ENCODE results near the gene ANKUB1.

DNA sequence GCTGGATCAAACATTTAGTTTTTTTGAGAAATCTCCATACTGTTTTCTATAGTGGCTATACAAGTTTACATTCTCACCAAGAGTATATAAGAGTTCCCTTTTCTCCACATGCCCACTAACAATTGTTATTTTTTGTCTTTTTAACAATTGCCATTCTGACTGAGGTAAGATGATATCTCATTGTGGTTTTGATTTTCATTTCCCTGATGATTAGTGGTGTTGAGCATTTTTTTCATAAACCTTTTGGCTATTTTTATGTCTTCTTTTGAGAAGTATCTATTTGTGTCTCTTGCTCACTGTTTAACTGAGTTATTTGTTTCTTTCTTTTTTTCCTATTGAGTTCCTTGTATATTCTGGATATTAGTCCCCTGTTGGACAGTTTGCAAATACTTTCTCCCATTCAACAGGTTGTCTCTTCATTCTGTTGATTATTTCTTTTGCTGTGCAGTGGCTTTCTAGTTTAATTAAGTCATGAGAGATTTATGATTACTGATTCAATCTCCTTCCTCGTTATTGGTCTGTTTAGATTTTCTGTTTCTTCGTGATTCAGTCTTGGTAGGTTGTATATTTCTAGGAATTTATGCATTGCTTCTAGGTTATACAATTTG is 13.9 kb upstream of the ANKUB1 start:
- TF ChIP-seq HDGF (IDR thresholded peaks at IDR 0.05; ENCODE audit: borderline replicate concordance): no peak
- no peak for TF ChIP-seq FOXK2 (IDR thresholded peaks at IDR 0.05)
